ENCODE results near the gene ITM2B.

The ITM2B gene

GRCh38 chr13:48316826-48317510 lies 84.0 kb downstream of the ITM2B start:
- no peak for DNase-seq

DNA sequence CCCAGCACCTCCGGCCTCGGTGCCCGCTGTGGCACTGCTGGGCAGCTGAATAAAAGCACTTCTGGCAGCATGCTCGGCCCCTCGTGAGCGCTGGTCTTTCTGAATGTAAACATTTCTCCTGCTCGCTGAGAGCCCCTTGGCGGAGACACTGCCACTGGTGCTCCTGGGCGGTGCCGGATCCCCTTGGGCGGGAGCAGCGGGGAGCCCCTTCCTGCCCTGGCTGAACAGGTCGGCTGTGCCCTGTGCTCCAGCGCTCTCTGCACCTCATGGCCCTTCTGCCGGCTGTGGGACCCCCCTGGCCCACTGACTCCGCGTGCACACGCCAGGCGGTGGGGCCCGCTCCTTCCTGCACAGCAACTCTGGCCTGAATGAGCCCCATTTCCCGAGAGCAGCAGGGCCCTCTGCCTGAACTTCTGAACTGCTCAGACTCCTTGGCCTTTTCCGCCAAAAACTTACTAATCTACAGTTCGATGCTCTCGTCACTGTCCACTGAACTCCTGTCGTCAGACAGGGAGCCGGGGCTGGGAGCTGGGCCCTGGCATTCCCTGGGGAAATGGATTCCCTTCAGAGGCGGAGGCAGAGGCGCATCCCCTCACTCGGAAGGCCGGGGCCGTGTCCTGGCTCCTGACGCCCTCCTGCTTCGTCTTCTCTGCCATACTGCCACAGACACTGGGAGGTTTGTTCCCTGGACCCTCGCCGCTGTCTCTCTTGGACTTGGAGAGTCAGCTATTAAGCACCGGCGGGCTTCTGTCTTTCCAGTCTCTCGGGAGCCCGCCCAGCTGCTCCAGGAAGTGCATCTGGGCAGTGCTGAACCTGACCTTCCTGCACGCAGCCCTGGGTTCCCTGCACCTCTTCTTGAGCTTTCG lies 84.7 kb downstream of the ITM2B start:
- peak; percentile 24 for DNase-seq

DNA sequence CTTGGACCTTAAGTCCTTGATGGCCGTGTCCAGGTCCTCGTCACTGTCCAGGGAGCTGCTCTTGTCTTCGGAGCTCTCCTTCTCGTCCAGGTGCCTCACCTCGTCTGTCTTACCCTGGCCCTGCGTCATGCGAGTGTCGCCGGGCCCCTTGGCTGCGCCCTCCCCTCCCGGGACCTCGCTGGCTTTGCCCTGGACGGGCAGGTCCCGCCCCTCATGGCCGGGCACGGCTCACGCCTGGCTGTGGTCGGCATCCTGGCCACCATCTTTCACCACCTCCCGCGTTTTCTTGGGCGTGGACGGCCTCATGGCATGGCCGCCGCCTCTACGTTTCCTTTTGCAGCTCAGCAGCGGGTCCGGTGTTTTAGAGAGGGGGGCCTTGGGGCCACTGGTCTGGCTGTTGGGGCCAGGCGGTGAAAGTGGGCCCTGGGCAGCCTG lies 85.4 kb downstream of the ITM2B start:
- DNase-seq, result peak; percentile 10

DNA sequence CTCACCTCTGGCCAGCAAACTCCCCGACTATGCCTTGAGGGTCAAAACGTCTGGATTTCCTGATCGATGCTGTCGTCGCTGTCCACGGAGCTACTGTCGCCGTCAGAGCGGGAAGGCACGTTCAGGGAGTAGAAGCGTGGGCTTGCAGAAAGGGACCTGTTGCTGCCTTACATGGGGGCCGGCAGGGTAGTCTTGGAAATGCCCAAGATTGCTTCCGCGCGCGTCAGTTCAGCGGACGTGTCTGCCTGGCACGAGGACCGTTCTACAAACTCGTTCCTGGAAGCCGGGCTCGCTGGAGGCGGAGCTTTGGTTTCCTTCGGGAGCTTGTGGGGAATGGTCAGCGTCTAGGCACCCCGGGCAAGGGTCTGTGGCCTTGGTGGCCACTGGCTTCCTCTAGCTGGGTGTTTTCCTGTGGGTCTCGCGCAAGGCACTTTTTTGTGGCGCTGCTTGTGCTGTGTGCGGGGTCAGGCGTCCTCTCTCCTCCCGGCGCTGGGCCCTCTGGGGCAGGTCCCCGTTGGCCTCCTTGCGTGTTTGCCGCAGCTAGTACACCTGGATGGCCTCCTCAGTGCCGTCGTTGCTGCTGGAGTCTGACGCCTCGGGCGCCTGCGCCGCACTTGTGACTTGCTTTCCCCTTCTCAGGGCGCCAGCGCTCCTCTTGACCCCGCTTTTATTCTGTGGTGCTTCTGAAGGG lies 86.0 kb downstream of the ITM2B start:
- DNase-seq, result peak; percentile 38
